Activated naive CD4-positive, alpha-beta T cell treated with anti-CD3 and anti-CD28 coated beads, Interleukin-2, amount 10 ng/mL, durations not matched to agents 5 hours and 36 hours (primary cell): ENCODE measurements around the gene CYP3A7. TPM values are rescaled to one million over a fixed set of nuclear protein-coding genes. Genes with fewer than 3 reads are reported as not detected.

Experiments used
- total RNA-seq, 2 experiments: library from RNA; stranded (reverse); gene quantifications; one replicate each; pipeline ENCODE4 v1.2.3, GENCODE V29; 2021

CYP3A7 gene
- total RNA-seq = not detected

DNA sequence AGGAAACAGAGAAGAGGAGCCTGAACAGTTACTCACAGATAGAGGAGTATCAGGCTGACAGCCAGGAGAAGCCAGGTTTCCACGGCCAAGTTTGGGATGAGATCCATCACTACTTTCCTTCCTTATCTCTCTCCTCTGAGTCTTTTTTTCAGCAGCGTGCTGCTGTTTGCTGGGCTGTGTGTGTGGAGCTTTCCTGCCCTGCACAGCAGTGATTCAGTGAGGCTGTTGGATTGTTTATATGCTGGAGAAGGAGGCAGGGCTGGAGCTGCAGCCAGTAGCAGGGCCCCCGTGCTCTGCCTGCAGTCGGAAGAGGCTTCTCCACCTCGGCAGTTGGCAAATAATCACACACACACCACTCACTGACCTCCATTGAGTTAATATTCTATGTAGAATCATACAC, at the start of gene CYP3A7:
Gene CYP3A7 (minus strand): TSS at position 210 of the 400 bp plus-strand sequence. CDS start 103 bp downstream, at position 107.

DNA sequence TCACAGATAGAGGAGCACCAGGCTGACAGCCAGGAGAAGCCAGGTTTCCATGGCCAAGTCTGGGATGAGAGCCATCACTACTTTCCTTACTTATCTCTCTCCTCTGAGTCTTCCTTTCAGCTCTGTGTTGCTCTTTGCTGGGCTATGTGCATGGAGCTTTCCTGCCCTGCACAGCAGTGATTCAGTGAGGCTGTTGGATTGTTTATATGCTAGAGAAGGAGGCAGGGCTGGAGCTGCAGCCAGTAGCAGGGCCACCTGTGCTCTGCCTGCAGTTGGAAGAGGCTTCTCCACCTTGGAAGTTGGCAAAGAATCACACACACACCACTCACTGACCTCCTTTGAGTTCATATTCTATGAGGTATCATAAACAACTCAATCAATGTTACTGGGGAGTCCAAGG, 49.0 kb upstream of the CYP3A7 start, which contains the start of gene CYP3A4:
Gene CYP3A4 (minus strand): TSS at position 178 of the 400 bp plus-strand sequence. CDS start 103 bp downstream, at position 75.

DNA sequence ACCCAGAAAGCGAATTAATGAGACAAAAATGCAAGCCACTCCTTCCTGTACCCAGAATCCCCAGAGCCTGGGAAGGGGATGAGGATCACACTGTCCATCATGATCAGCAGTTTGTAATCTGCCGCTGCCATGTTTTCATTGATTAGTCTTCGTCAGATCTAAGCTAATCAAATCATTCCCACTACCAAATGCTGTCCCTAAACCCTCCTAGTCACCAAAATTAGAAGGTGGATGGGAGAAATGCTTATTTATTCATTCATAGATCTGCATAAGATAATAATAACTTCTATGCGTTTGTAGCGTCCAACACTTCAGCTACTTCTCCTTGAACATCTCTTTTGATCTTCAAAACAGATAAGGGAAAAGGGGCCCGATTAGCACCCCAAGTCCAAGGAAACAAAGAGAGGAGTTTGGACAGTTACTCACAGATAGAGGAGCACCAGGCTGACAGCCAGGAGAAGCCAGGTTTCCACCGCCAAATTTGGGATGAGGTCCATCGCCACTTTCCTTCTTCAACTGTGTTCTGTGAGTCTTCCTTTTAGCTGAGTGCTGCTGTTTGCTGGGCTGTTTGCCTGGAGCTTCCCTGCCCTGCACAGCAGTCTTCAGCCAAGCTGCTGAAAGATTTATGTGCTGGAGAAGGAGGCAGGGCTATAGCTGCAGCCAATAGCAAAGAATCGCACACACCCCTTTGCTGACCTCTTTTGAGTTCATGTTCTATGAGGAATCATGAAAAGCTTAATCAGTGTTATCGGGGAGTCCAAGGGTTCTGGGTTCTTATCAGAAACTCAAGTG, 55.4 kb downstream of the CYP3A7 start, which contains the start of gene CYP3A5:
Gene CYP3A5 (minus strand): TSS at position 597 of the 792 bp plus-strand sequence. CDS start 100 bp downstream, at position 497.

Other genes starting within 250 kb of the CYP3A7 start
- 10 to 100 TPM; 61.2 to 64.8 TPM for gene ZNF394, start 234.9 kb downstream of the CYP3A7 start, total RNA-seq
- gene ZKSCAN5, start 230.5 kb downstream of the CYP3A7 start, total RNA-seq = 10 to 100 TPM; 11.2 to 11.8 TPM
- 1 to 10 TPM; 5.2 to 5.8 TPM for gene FAM200A, start 183.1 kb downstream of the CYP3A7 start, total RNA-seq
- gene ZNF655, start 176.6 kb downstream of the CYP3A7 start, total RNA-seq = 100 to 1,000 TPM; 109 to 111 TPM
- gene TMEM225B, start 136.9 kb downstream of the CYP3A7 start, total RNA-seq = 1 to 10 TPM in 1 of 2 experiments, under 1 TPM in 1; 0.65 to 1.3 TPM
- gene ZSCAN25, start 118.2 kb downstream of the CYP3A7 start, total RNA-seq = 10 to 100 TPM; 31.2 to 33.8 TPM
- not detected for gene CYP3A5, start 55.2 kb downstream of the CYP3A7 start, total RNA-seq
- not detected for gene CYP3A4, start 49.0 kb upstream of the CYP3A7 start, total RNA-seq
- not detected for gene CYP3A43, start 92.8 kb upstream of the CYP3A7 start, total RNA-seq
- under 1 TPM in 1 of 2 experiments, not detected in 1; 0.25 TPM for gene OR2AE1, start 141.8 kb upstream of the CYP3A7 start, total RNA-seq
- gene TRIM4, start 184.3 kb upstream of the CYP3A7 start, total RNA-seq = 10 to 100 TPM; 33.9 to 35.2 TPM
- gene GJC3, start 194.4 kb upstream of the CYP3A7 start, total RNA-seq = not detected
- gene AZGP1, start 240.8 kb upstream of the CYP3A7 start, total RNA-seq = not detected